GM18507 (cell line): ENCODE data around the gene CCDC88C.

Experiments
- DNase-seq: peaks from one replicate; pipeline ENCODE4 v3.0.0; 2011; ENCODE audit warnings: low read depth; ENCODE audit not compliant: insufficient read length; ENCODE audit errors: extremely low spot score
- FAIRE-seq: peaks from 2 replicates; lab custom pipeline; 2011; peaks lifted over from hg19 to GRCh38; lab: Jason Lieb, UNC

The CCDC88C gene

DNA sequence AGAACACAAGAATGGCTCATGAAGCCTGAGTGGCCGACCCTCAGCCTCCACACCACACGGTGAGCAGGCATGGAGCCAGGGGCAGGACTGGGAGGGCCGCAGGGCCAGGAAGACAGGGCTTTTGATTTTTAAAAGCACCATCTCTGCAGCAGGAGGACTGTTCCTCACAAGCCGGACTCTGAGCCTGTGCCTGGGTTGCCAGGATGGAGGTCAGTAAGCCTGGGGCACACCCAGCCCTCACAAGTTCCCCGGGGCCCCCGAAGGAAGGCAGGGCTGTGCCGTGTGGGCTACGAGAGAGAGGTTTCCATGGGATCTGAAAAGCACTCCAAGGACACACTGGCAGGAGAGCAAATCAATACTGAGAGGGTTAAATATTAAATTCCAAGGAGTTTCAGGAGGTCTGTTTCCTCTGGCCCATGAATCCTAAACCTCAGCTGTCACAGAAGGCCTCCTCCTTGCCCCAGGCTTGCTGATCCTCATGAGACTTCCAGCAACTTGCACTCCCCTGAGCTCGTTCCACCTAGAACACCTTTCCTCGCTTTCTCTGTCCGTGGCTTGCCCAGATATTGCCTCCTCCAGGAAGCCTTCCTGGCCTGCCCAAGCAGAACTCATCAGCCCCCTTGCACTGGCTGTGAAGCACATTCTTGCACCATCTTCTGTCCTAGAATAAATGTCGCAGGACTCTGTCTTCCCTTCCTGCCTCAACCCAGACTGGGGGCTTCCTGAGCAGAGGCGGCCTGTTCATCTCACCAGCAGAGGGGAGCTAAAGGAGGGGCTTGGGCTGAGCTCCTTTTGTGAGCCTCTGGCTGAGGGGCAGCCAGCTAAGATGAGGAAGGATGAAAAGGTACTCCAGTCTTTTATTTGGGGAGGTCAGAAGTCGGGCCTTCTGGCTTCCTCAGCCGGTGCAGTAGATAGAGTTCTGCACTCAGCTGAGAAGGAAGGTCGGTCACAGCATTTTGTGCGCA lies 64.6 kb downstream of the CCDC88C start:
- DNase-seq (no peak), FAIRE-seq (no peak)

DNA sequence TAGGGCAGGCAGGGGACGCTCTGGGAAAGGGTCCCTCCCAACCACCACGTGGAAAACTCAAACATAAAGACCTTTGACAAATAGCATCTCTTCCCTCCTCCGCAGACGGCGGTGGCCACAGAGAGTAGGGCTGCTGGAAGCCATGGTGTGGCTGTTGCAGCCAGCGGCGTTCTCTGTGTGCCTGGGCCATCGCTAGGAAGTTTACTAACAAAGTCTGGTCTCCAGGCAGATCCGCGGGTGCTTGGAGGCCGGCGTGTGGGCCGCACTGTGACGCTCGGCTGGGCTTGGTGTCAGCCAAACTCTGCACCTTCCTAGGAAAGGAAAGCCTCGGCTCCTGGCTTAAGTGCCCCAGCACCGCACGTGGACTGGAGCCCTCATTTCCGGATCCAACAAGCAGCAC lies 65.6 kb downstream of the CCDC88C start:
- no peak for DNase-seq
- FAIRE-seq = no peak

DNA sequence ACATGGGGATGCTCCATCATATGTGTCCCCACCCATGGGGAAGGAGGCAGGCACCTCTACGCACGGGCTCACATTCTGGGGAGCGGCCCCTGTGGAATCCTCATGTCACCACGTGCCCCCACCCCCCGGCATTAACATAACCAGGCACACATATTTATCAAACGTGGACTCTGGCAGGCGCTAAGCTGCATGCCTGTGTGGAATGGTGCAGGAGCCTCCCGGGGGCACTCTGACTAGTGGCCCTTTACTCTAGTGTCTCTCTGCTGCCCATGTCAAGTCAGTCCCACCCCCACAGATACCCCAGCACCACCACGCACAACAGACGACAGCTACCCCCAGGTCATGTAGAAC lies 66.1 kb downstream of the CCDC88C start:
- no peak for FAIRE-seq
- no peak for DNase-seq

DNA sequence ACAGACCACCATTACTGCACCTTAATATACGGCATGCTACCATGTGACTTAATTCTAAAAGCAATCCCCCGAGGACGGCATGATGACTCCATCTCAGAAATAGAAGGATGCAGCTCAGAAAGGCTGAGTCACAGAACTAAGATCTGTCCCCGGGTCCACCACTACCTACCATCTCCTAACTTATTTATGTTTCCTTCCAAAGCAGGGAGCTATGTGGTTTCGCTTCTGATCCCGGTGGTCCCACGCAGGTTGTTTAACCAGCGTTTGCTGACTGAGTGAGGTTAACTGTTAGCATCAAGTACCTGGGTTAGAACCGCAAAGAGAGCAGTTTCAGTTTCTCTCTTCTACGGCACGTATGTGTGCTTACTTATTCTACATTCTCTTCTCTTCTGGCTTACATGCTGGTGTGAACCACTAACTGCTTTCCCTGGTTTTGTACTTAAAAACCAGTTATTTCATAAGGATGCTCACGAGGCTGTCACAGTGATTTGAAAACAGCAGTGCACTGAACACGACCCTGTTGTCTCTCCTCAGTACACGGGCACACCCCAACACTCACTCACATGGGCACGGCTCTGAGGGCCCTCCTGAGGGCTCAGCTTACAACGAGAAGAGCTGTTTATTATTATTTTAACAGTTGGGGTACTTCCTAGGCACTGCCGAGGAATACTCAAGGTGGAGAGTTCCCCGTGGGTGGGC lies 66.7 kb downstream of the CCDC88C start:
- peak; percentile 59 for DNase-seq
- peak; percentile 97 for FAIRE-seq

DNA sequence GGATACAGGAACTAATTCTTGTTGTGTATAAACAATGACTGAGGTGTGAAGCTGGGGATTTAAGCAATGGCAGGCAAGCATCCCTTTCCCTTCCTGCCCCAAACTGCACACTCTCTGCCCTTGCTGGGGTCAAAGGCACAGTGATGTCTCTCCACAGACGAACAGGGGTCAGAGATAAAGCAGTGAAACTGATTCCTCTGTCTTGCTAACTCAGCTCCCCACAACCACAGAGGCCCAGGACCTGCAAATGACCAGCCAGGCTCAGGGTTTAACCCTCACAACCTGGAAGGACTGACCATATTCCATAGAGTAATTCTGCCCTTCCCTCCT lies 67.2 kb downstream of the CCDC88C start:
- no peak for DNase-seq
- no peak for FAIRE-seq

DNA sequence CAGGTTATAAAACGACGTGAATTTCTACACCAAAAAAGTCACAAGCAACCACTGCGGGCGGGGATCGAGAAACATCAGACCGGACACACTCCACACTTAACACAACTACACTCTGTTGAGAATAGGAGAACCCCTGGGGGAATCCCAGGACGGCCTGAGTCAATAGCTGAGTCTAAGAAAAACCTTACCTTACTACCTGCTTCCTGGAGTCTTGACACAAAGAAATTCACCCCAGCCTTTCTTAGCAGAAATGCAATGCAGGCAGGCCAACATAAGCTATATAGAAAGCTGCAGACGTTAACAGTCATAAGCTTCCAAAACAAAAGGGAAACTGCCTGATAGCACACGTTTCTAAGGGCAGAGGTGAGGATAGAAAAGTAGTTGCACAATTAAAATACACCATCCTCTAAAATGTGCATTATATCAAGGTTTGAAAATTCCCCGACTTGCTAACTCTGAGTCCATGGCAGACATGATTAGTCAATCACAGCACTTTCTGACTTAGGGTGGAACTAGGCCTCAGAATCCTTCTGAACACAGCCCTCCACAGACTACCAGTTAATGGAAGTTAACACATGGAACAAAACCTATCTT lies 68.0 kb downstream of the CCDC88C start:
- no peak for DNase-seq

DNA sequence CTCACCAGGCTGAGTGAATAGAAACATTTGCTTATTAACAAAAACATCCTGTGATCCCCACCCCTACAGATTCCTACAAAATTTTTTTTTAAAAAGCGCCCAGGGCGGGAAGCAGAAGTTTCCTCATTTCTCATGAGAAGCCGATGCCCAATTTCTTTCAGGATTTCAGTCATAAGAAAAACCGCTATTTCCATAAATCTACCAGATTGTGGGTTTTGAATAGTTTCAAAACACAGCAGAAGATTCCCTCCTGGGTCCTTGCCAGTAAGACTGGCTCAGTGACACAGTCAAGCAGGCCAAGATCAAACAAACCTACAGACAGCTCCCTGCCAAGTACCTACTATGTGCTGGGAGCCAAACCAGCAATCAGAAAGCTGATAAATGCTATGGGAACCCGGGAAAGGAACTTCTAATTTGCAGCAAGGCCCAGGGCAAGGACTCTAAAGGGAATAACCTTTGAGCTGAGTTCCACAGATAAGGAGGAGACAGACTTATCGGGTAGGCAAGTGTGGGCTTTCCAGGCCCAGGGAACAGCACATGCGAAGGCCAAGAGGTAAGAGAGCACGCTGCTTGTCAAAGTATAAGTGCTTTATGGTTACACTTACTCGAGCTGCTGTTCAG lies 68.7 kb downstream of the CCDC88C start:
- peak; percentile 73 for FAIRE-seq
- no peak for DNase-seq

More for the DNA sequence above, 68.0 kb downstream of the CCDC88C start:
- FAIRE-seq = peak; percentile 96

DNA sequence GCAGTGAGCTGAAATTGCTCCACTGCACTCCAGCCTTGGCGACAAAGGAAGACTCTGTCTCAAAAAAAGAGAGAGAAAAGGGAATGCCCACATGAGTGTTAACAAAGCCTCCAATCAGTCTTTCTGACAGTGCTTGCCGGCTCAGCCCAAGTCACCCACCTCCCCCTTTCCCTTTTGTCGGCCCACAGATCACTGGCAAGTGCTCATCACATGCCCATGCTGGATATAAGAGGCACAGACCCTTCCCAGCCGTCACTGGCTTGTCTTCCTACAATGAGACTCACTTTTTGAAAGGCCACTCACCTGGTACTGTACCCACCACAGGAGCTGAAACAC lies 70.8 kb downstream of the CCDC88C start:
- no peak for FAIRE-seq
- no peak for DNase-seq

DNA sequence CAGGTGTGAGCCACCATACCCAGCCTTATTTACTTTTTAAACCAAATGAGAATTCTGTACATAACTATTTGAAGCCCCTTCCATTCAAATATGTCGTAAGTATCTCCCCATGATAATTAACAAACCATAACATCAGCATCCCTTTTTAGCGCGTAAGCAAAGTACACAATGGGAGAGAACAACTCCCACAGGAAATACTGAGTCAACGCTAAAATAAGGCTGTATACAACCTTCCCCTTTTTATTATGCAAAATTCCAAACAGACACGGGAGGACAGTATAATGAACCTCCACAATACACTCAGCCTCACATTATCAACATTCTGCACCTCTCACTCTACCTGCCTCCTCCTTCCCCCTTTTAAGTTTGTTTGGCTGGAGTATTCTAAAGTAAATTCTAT lies 73.5 kb downstream of the CCDC88C start:
- FAIRE-seq (no peak), DNase-seq (no peak)

DNA sequence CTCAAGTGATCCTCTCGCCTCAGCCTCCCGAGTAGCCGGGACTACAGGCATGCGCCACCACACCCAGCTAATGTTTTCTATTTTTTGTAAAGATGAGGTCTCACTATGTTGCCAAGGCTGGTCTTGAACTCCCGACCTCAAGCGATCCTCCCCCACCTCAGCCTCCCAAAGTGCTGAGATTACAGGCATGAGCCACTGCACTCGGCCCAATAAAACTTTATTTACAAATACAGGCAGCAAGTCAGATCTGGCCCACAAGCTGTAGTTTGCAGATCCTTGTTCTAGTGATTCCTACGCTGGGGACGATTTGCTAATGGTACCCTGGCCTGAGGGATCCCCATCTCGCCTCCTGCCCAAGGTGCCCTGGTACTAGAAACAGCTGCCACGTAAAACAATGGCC lies 74.6 kb downstream of the CCDC88C start:
- no peak for DNase-seq
- FAIRE-seq = no peak

DNA sequence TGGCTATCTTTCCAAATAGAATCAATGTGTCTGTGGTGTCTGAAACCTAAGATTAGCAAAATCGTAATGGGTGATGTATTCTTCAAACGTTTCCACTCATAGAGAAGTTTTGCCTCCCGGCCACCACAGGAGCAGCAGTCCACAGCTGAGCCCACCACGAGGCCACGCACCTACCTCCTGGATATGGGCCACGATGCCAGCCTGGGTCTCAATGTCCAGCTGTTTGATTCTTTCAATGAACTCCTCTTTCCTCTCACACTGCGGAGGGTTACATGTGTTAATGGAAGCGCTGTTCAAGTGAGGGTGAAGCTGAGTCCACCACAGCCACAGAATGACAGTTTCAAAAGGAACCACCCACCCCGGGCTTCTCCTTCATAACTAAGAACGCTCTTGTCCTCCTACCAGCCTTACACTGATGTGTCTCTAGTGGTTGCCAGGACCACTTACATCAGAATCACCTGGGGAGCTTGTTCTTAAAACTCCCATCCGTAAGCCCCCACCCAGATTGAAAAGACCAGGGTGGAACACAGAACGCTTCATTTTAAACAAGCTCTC lies 75.3 kb downstream of the CCDC88C start:
- no peak for DNase-seq
- no peak for FAIRE-seq

DNA sequence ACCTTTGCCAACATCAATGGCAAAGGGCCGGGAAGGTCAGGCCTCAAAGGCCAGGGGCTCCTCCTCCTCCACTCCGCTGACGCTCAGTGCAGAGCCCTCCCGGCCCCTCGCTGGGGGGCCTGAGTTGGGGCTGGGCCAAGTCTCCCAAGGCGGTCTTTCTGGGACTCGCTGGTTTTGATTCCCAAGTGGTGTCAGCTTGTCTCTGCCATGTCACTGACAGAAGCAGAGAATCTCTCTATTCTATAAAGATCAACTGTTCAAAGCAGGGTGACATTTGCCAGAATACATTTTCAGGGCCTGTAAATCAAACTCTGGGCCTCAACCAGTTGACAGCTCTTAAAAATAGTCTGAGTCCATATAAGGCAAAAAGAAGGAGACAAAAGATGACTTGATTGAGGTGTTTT lies 75.9 kb downstream of the CCDC88C start:
- no peak for FAIRE-seq
- no peak for DNase-seq

DNA sequence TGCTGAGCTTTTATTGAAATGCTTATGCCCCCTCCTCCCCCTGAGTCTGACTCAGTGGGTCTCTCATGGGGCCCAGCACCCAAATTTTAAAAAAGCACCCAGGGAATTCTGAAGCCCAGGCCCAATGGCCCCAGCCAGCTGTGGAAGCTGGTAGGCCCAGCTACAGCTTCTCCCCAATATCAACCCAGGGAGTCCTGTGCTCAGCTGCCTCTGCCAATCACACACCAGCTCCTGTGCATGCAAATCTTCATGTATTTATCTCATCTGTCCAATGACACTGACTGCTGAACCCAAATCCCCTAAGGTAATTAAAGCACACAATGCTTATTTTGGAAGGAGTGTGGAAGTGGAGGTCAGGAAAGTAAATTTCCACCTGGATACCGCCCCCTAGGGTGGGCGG lies 76.3 kb downstream of the CCDC88C start:
- FAIRE-seq (no peak), DNase-seq (no peak)

DNA sequence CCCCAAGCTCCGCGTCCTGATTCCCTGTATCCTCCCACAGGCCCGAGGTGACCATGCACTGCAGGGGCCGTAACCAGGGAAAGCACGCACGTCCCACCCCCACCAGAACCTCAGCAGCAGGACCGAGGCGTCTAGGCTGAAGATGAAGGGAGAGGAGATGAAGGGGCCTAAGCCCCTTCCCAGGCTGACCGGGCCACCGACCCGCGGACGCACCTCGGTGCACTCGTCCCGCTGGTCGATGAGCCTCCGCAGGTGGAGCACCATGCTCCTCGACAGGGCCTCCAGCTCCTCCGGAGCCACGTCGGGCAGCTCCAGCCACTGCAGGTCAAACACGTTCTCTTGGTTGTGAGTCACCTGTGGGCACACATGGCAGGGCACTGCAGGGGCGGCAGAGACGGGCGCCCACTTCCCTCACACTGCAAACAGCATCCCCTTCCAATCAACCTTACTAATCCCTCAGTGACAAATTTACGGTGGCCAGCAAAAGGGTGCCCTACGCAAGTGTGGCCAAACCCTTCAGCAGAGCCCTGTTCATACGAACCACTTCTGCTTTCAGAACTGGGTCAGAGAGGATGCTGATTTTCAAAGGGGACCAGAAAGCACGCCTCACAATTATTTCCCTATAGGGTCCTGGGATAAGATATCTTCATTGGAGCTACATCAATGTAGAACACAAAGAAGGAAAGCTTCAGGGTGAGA lies 77.8 kb downstream of the CCDC88C start:
- DNase-seq (no peak), FAIRE-seq (no peak)

DNA sequence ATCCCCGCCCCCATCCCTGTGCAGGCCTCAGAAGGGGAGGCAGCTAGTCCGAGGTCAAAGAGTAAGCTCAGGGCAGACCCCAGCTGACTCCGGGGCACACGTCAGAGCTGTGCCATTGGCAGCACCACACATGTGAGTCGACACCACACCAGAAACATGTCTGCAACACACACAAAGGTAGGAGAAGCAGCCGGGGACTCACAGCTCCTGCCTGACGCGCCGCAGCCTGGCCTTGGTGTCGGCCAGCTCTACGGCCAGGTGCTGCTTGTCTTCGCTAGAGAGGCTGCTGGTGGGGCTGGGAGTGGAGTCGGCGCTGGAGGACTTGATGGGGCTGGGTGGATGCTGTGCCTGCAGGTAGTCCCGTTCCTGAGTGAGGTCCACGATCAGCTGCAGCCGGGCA lies 78.5 kb downstream of the CCDC88C start:
- DNase-seq = no peak
- FAIRE-seq = no peak

DNA sequence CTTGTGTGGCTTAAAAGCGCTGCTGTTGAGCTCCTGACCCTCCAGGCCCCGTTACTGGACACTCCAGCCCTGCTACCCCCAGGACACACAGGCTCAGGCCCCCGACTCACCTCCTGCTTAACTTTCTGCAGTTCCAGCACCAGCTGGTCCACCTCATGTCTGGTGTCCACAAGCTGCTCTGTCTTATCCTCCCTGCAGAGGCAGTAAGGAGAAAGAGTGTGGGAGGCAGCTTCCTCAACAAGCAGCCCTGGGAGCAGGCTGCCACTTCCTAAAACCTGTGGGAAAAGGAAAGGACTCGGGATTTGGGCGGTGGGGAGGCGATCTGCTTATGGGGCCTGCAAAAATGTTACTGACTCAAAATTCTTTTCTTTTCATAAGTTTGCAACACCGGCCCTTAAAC lies 79.2 kb downstream of the CCDC88C start:
- FAIRE-seq = no peak
- DNase-seq = no peak

DNA sequence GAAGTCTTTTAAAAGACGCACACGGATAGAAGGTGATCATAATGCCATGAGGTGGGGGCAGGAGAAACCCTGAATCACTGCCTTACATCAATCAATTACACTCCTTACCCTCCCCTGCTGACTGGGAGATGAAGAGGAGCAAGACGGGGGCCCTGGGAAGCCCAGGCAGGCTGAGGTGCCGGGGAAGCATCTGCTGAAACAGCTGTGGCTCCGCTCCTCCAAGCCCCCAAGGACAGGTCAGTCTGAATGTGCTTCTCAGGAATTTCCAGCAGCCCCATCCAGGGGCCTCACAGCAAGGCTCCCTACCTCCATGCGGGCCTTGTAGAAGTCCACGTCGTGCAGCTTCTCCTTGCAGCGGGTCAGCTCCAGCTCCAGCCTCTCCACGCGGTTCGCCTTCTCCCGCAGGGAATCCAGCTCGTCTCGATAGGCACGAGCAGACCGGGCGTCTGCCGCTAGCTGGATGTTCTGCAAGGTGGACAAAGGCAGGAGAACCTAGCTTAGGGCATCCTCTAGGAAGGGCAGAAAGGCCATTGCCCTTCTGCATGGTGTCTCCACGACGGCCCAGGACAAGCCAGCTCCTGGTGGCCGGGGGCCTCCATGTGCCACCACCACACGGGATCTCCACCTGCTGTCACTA lies 79.8 kb downstream of the CCDC88C start:
- FAIRE-seq = no peak
- no peak for DNase-seq

DNA sequence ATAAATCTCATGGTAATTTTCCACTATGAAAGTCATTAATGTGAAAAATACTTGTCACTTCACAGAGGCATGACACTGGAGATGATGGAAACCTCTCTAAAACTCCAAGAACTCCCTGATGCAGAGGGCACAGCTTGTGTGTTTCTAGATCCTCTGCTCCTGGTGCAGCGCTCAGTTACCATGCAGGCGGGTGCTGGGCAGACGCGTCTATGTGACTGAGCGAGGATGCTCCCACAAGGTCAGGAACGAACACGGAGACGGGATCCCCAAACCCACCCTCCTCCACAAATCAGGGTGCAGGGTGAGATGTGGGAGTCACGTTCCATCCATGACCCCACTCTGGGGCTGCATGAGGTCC lies 81.5 kb downstream of the CCDC88C start:
- FAIRE-seq (no peak), DNase-seq (no peak)
